PC-9 (cell line): ENCODE data around the gene CETN3. TPM values are rescaled to one million over a fixed set of nuclear protein-coding genes. Genes with fewer than 3 reads are reported as not detected.

Source experiments
- BruUV-seq: library from RNA; stranded (reverse); fragments of 400-500 nt; replicated peaks from 2 replicates; lab custom pipeline; 2021; lab: Mats Ljungman, UMichigan
- CTCF ChIA-PET: fragments of 300-600 bp; sonication (Branson Sonifier 250); formaldehyde crosslinking; loops from one replicate; lab custom pipeline; 2022; ENCODE audit warnings: antibody characterized with exemption; lab: Charles Lee
- POLR2A ChIA-PET: fragments of 300-600 bp; sonication (Branson Sonifier 250); formaldehyde crosslinking; loops from one replicate; lab custom pipeline; 2022; ENCODE audit warnings: antibody characterized with exemption; ENCODE audit not compliant: unreplicated experiment; lab: Charles Lee
- DNase-seq, 2 experiments: peaks; one replicate each; pipeline versions ENCODE4 v3.0.0 to v3.0.0-alpha.2; 2015 to 2022; ENCODE audit warnings: mixed read lengths in 1 of 2
- H2AFZ ChIP-seq: fragments of 200-600 bp; sonication (generic); 2 replicates; pipeline ENCODE4 v1.8.1; 2017; ENCODE audit warnings: antibody characterized with exemption
- H3F3A ChIP-seq: fragments of 200-600 bp; sonication (generic); 2 replicates; pipeline ENCODE4 v1.8.1; 2017; ENCODE audit warnings: antibody characterized with exemption, mild to moderate bottlenecking, low read depth; ENCODE audit not compliant: insufficient read depth
- H3K27ac ChIP-seq: fragments of 200-600 bp; sonication (generic); 2 replicates; pipeline ENCODE4 v1.6.1; 2016; ENCODE audit warnings: mixed run types
- H3K27me3 ChIP-seq: fragments of 200-600 bp; sonication (generic); 2 replicates; pipeline ENCODE4 v1.6.1; 2016; ENCODE audit warnings: low read depth, mixed run types; ENCODE audit not compliant: insufficient read depth
- H3K36me3 ChIP-seq: fragments of 200-600 bp; sonication (generic); 2 replicates; pipeline ENCODE4 v1.6.1; 2016; ENCODE audit warnings: low read depth, mixed run types
- H3K4me1 ChIP-seq: fragments of 200-600 bp; sonication (generic); replicated peaks from 2 replicates; pipeline ENCODE4 v1.6.1; 2016; ENCODE audit warnings: mixed run types; ENCODE audit not compliant: insufficient read depth
- H3K4me2 ChIP-seq: fragments of 200-600 bp; sonication (generic); 2 replicates; pipeline ENCODE4 v1.6.1; 2017; ENCODE audit warnings: mixed run types
- H3K4me3 ChIP-seq: fragments of 200-600 bp; sonication (generic); 2 replicates; pipeline ENCODE4 v1.6.1; 2016; ENCODE audit warnings: mixed run types
- H3K79me2 ChIP-seq: fragments of 200-600 bp; sonication (generic); 2 replicates; pipeline ENCODE4 v1.6.1; 2017; ENCODE audit warnings: low read depth, mixed run types
- H3K9me2 ChIP-seq: fragments of 200-600 bp; sonication (generic); 2 replicates; pipeline ENCODE4 v1.8.1; 2017; ENCODE audit warnings: mild to moderate bottlenecking; ENCODE audit not compliant: insufficient read depth
- H3K9me3 ChIP-seq: fragments of 200-600 bp; sonication (generic); 2 replicates; pipeline ENCODE4 v1.8.1; 2016; ENCODE audit warnings: low read depth; ENCODE audit not compliant: insufficient read depth
- H4K20me1 ChIP-seq: fragments of 200-600 bp; sonication (generic); 2 replicates; pipeline ENCODE4 v1.8.1; 2017; ENCODE audit not compliant: insufficient read depth
- CTCF ChIP-seq: fragments of 200-600 bp; sonication (generic); conservative IDR thresholded peaks from 2 replicates; pipeline ENCODE4 v1.6.1; 2017; ENCODE audit warnings: mixed run types, antibody characterized with exemption, mild to moderate bottlenecking, moderate library complexity
- EZH2 ChIP-seq: fragments of 200-600 bp; sonication (generic); IDR thresholded peaks from 2 replicates; pipeline ENCODE4 v1.8.0; 2017; ENCODE audit warnings: antibody characterized with exemption, low read depth
- intact Hi-C: fragments of 100-400 bp; cut with micrococcal nuclease; formaldehyde crosslinking; loops from one replicate; pipeline ENCODE4 v1.10.0; 2022; ENCODE audit not compliant: unreplicated experiment
- total RNA-seq: library from RNA; stranded (reverse); gene quantifications from 2 replicates; pipeline ENCODE4 v1.2.3, GENCODE V29; 2021

CETN3 gene
- total RNA-seq, 1 experiment from 2014 or later = 35.6 TPM

GRCh38 chr5:90438100-90438499 is 28.5 kb upstream of the CETN3 start:
- no TSS peak for BruUV-seq
- intact Hi-C loops = loop anchor here (2.0 kb wide), 1 partner anchor 165 kb away; no protein-coding TSS in a partner anchor
- no peak for TF ChIP-seq EZH2
- TF ChIP-seq CTCF = no peak

GRCh38 chr5:90437663-90438062 is 28.1 kb upstream of the CETN3 start:
- Histone ChIP-seq H3K4me2 (peak overlapping the region; percentile 43), H3K27ac (peak overlapping the region; percentile 49; the same call in 1 of the 2 replicates), H3F3A (no peaks in the 10 kb centered on the region), H3K27me3 (no peaks in the 10 kb centered on the region), H3K9me3 (no peaks in the 10 kb centered on the region), H4K20me1 (0 out of 2 replicates have a peak, but pooled peaks cover 4% of the 10 kb centered on the region), H3K4me3 (no peak overlapping the region), H2AFZ (no peak overlapping the region), H3K9me2 (no peaks in the 10 kb centered on the region), H3K4me1 (peaks cover 19% of the 10 kb centered on the region), H3K79me2 (no peaks in the 10 kb centered on the region), H3K36me3 (no peaks in the 10 kb centered on the region)
- ChIA-PET POLR2A (no interaction called here), CTCF (interaction anchor here (0.6 kb wide), 1 partner anchor 346 kb away, joined by 3 read pairs; no protein-coding TSS in a partner anchor)
- DNase-seq = peak in 1 of 2 experiments; percentile 82
- intact Hi-C loops = loop anchor here (1.0 to 2.0 kb wide), 2 partner anchors 28 to 165 kb away; partner anchors contain the start of gene CETN3
- TF ChIP-seq CTCF (no peak), EZH2 (no peak)
- no TSS peak for BruUV-seq

More at GRCh38 chr5:90438100-90438499, 28.5 kb upstream of the CETN3 start:
- Histone ChIP-seq H3K4me1 (peaks cover 19% of the 10 kb centered on the region), H2AFZ (no peak overlapping the region), H3K36me3 (no peaks in the 10 kb centered on the region), H3K27me3 (no peaks in the 10 kb centered on the region), H3K4me3 (no peak overlapping the region), H3F3A (no peaks in the 10 kb centered on the region), H3K27ac (peak overlapping the region; percentile 49; the same call in 1 of the 2 replicates), H4K20me1 (0 out of 2 replicates have a peak, but pooled peaks cover 4% of the 10 kb centered on the region), H3K9me3 (no peaks in the 10 kb centered on the region), H3K79me2 (no peaks in the 10 kb centered on the region), H3K4me2 (peak overlapping the region; percentile 43), H3K9me2 (no peaks in the 10 kb centered on the region)
- ChIA-PET POLR2A (no interaction called here), CTCF (interaction anchor here (0.6 kb wide), 1 partner anchor 346 kb away, joined by 3 read pairs; no protein-coding TSS in a partner anchor)
- peak in 1 of 2 experiments; percentile 82 for DNase-seq

- H3K4me2 ChIP-seq = no peak overlapping the region
- BruUV-seq = no TSS peak
- peak in 1 of 2 experiments; percentile 27 for DNase-seq
- no peaks in the 10 kb centered on the region for H3K9me2 ChIP-seq
- intact Hi-C loops = loop anchor here (2.0 kb wide), 1 partner anchor 1705 kb away; no protein-coding TSS in a partner anchor
- ChIA-PET CTCF (no interaction called here), POLR2A (no interaction called here)
- H3K9me3 ChIP-seq = no peaks in the 10 kb centered on the region
- H3K4me3 ChIP-seq = no peak overlapping the region
- H3K79me2 ChIP-seq = no peaks in the 10 kb centered on the region
- no peak overlapping the region for H3K27ac ChIP-seq
- no peak overlapping the region for H2AFZ ChIP-seq
- peak; percentile 56 for TF ChIP-seq CTCF
- TF ChIP-seq EZH2 = no peak
- H3K4me1 ChIP-seq = peaks cover 19% of the 10 kb centered on the region
- H4K20me1 ChIP-seq = 0 out of 2 replicates have a peak, but pooled peaks cover 4% of the 10 kb centered on the region
- H3K27me3 ChIP-seq = no peaks in the 10 kb centered on the region
- H3F3A ChIP-seq = no peaks in the 10 kb centered on the region
- H3K36me3 ChIP-seq = no peaks in the 10 kb centered on the region
These were observed 24.7 kb upstream of the CETN3 start for GRCh38 chr5:90434116-90434714.
